GM23338 (cell line): Measurements from ENCODE around the gene ZBTB5. TPM values are rescaled to one million over a fixed set of nuclear protein-coding genes. Genes with fewer than 3 reads are reported as not detected.

Experiments used
- ATAC-seq: fragments of 200-7000 bp; cut with Tn5 transposase; 3 replicates; pipeline ENCODE4 v1.9.1; 2020
- DNase-seq: peaks from one replicate; pipeline ENCODE4 v3.0.0-alpha.2; 2015; ENCODE audit warnings: low spot score
- H2AFZ ChIP-seq: fragments of 200-600 bp; sonication (generic); 2 replicates; pipeline ENCODE4 v1.8.0; 2016; ENCODE audit warnings: antibody characterized with exemption, mild to moderate bottlenecking, moderate library complexity
- H3F3A ChIP-seq: fragments of 200-600 bp; sonication (generic); replicated peaks from 2 replicates; pipeline ENCODE4 v1.8.0; 2017; ENCODE audit warnings: antibody characterized with exemption, mixed run types, low read depth
- H3K27ac ChIP-seq: fragments of 200-600 bp; sonication (generic); 2 replicates; pipeline ENCODE4 v1.6.1; 2016; ENCODE audit warnings: low read depth
- H3K27me3 ChIP-seq: fragments of 200-600 bp; sonication (generic); 2 replicates; pipeline ENCODE4 v1.8.0; 2016; ENCODE audit warnings: mild to moderate bottlenecking, mixed run types, moderate library complexity; ENCODE audit not compliant: insufficient read depth
- H3K36me3 ChIP-seq: fragments of 200-600 bp; sonication (generic); 2 replicates; pipeline ENCODE4 v1.8.0; 2016; ENCODE audit warnings: mild to moderate bottlenecking; ENCODE audit not compliant: insufficient read depth
- H3K4me1 ChIP-seq: fragments of 200-600 bp; sonication (generic); 2 replicates; pipeline ENCODE4 v1.8.0; 2016; ENCODE audit warnings: mild to moderate bottlenecking, moderate library complexity; ENCODE audit not compliant: insufficient read depth
- H3K4me2 ChIP-seq: fragments of 200-600 bp; sonication (generic); 2 replicates; pipeline ENCODE4 v1.7.1; 2017; ENCODE audit warnings: mixed run types
- H3K4me3 ChIP-seq: fragments of 200-600 bp; sonication (generic); 2 replicates; pipeline ENCODE4 v1.6.1; 2016; ENCODE audit warnings: mixed run types
- H3K79me2 ChIP-seq: fragments of 200-600 bp; sonication (generic); replicated peaks from 2 replicates; pipeline ENCODE4 v1.8.0; 2017; ENCODE audit warnings: mild to moderate bottlenecking; ENCODE audit not compliant: insufficient read depth
- H3K9me2 ChIP-seq: fragments of 200-600 bp; sonication (generic); 2 replicates; pipeline ENCODE4 v1.8.0; 2017; ENCODE audit not compliant: insufficient read depth
- H4K20me1 ChIP-seq: fragments of 200-600 bp; sonication (generic); replicated peaks from 2 replicates; pipeline ENCODE4 v1.8.0; 2017; ENCODE audit warnings: mild to moderate bottlenecking; ENCODE audit not compliant: insufficient read depth
- H3K27ac Mint-ChIP-seq: 2 replicates; pipeline ENCODE4 v1.8.0; 2020; ENCODE audit warnings: inconsistent platforms, mild to moderate bottlenecking, moderate library complexity, mixed read lengths
- H3K27me3 Mint-ChIP-seq: 3 replicates; pipeline ENCODE4 v1.8.0; 2022; ENCODE audit warnings: low read depth, mild to moderate bottlenecking, moderate library complexity, mixed read lengths, inconsistent platforms; ENCODE audit not compliant: insufficient read depth, poor library complexity
- H3K36me3 Mint-ChIP-seq: 3 replicates; pipeline ENCODE4 v1.8.0; 2021; ENCODE audit warnings: low read depth, mild to moderate bottlenecking, inconsistent platforms, moderate library complexity, mixed read lengths
- H3K4me1 Mint-ChIP-seq: 3 replicates; pipeline ENCODE4 v1.8.0; 2020; ENCODE audit warnings: mild to moderate bottlenecking, inconsistent platforms, mixed read lengths
- H3K4me3 Mint-ChIP-seq: 3 replicates; pipeline ENCODE4 v1.8.0; 2021; ENCODE audit warnings: moderate library complexity, mild to moderate bottlenecking, inconsistent platforms, mixed read lengths
- H3K9me3 Mint-ChIP-seq: 3 replicates; pipeline ENCODE4 v1.8.0; 2020; ENCODE audit warnings: moderate library complexity, mild to moderate bottlenecking, inconsistent platforms, mixed read lengths
- CREB1 ChIP-seq: fragments of 250-450 bp; sonication (Bioruptor Pico); IDR thresholded peaks from 2 replicates; pipeline ENCODE4 v1.5.0; 2020; ENCODE audit warnings: low read depth, mild to moderate bottlenecking, moderate library complexity
- CTCF ChIP-seq, 2 experiments: fragments of 200-600 bp in 1 of 2; sonication (generic) in 1 of 2; conservative IDR thresholded peaks; 2 replicates each; pipeline versions ENCODE4 v1.5.1 to v1.6.1; 2016 to 2017; ENCODE audit warnings: antibody characterized with exemption in 2 of 2, low read depth in 2 of 2, mild to moderate bottlenecking in 2 of 2, moderate library complexity in 1 of 2
- ETS1 ChIP-seq: IDR thresholded peaks from 2 replicates; pipeline ENCODE4 v1.6.1; 2016; ENCODE audit warnings: antibody characterized with exemption
- EZH2 ChIP-seq: fragments of 200-600 bp; sonication (generic); IDR thresholded peaks from one replicate; pipeline ENCODE4 v1.8.0; 2017; ENCODE audit warnings: antibody characterized with exemption, mild to moderate bottlenecking, low read depth; ENCODE audit not compliant: unreplicated experiment
- EZH2phosphoT487 ChIP-seq: fragments of 200-600 bp; sonication (generic); IDR thresholded peaks from one replicate; pipeline ENCODE4 v1.8.1; 2018; ENCODE audit warnings: antibody characterized with exemption; ENCODE audit not compliant: unreplicated experiment
- JUNB ChIP-seq: IDR thresholded peaks from one replicate; pipeline ENCODE4 v1.6.1; 2016; ENCODE audit warnings: antibody characterized with exemption; ENCODE audit not compliant: unreplicated experiment
- NANOG ChIP-seq: IDR thresholded peaks from 2 replicates; pipeline ENCODE4 v1.6.1; 2016; ENCODE audit warnings: antibody characterized with exemption, borderline replicate concordance
- POLR2AphosphoS5 ChIP-seq: IDR thresholded peaks from 2 replicates; pipeline ENCODE4 v1.6.1; 2016; ENCODE audit warnings: antibody characterized with exemption, low read depth
- STAT1 ChIP-seq: IDR thresholded peaks from one replicate; pipeline ENCODE4 v1.6.1; 2016; ENCODE audit warnings: antibody characterized with exemption; ENCODE audit not compliant: unreplicated experiment
- ZNF114 ChIP-seq: fragments of 250-450 bp; sonication (Bioruptor Pico); IDR thresholded peaks from 2 replicates; pipeline ENCODE4 v1.5.0; 2020; ENCODE audit warnings: mild to moderate bottlenecking, moderate library complexity
- ZNF331 ChIP-seq: fragments of 250-450 bp; sonication (Bioruptor Pico); IDR thresholded peaks from 2 replicates; pipeline ENCODE4 v1.5.0; 2020; ENCODE audit warnings: low read depth, mild to moderate bottlenecking, moderate library complexity
- polyA plus RNA-seq: library from polyadenylated mRNA; unstranded; fragments of >200 nt; fragmentation: Nextera tagmentation; extraction: Ambion mirVana; gene quantifications from 2 replicates; pipeline ENCODE4 v1.2.1, GENCODE V29; 2016
- total RNA-seq: library from RNA; depleted of rRNA; stranded (reverse); fragments of >200 nt; shearing (Covaris generic); gene quantifications from 2 replicates; pipeline ENCODE4 v1.2.3, GENCODE V29; 2014

The ZBTB5 gene
- total and polyA plus RNA-seq, 2 experiments from 2014 or later = 2.8 to 19.5 TPM

- peak overlapping the region; percentile 93 for H3K4me3 Mint-ChIP-seq
- Histone ChIP-seq H3F3A (peaks cover 7% of the 10 kb centered on the region; the same call in 1 of the 2 replicates), H3K79me2 (peaks cover 15% of the 10 kb centered on the region), H2AFZ (no peak overlapping the region), H3K27me3 (no peaks in the 10 kb centered on the region), H3K4me3 (peak overlapping the region; percentile 92), H3K9me2 (no peaks in the 10 kb centered on the region), H3K27ac (no peak overlapping the region), H4K20me1 (peaks cover 4% of the 10 kb centered on the region; the same call in 1 of the 2 replicates), H3K36me3 (peaks cover 7% of the 10 kb centered on the region; the same call in 1 of the 2 replicates), H3K4me1 (peaks cover 8% of the 10 kb centered on the region), H3K4me2 (peak overlapping the region; percentile 87)
- ATAC-seq (no peak), DNase-seq (no peak)
- H3K4me1 Mint-ChIP-seq = peaks cover 19% of the 10 kb centered on the region; the same call in 2 of the 3 replicates
- no peak for TF ChIP-seq EZH2phosphoT487
- TF ChIP-seq ETS1 = no peak
- TF ChIP-seq CREB1 = no peak
- TF ChIP-seq NANOG = no peak
- no peak for TF ChIP-seq ZNF331 (CRISPR knock-in tag)
- TF ChIP-seq CTCF (conservative IDR thresholded peaks at IDR 0.05; ENCODE audit: low read depth in 2 of 2) = no peak
- no peak for TF ChIP-seq STAT1
- no peak for TF ChIP-seq EZH2
- TF ChIP-seq JUNB = no peak
- H3K36me3 Mint-ChIP-seq = peaks cover 33% of the 10 kb centered on the region
- peaks cover 13% of the 10 kb centered on the region for H3K27me3 Mint-ChIP-seq
- no peak overlapping the region for H3K27ac Mint-ChIP-seq
- no peaks in the 10 kb centered on the region for H3K9me3 Mint-ChIP-seq
Observed at GRCh38 chr9:37423508-37423907, 41.7 kb downstream of the ZBTB5 start.

GRCh38 chr9:37422289-37423104 lies 42.8 kb downstream of the ZBTB5 start, which contains the start of gene GRHPR:
TSS of gene GRHPR (plus strand) at chr9:37422696. CDS start at chr9:37422751, 55 bp downstream.
- peak within 1 kb of the TSS; percentile 84 for H2AFZ ChIP-seq

More at GRCh38 chr9:37422289-37423104, 42.8 kb downstream of the ZBTB5 start, which contains the start of gene GRHPR:
- peaks cover 11% of the 10 kb centered on the region for H3K27me3 Mint-ChIP-seq
- Histone ChIP-seq H3K4me3 (peak within 1 kb of the TSS; percentile 92), H3F3A (peaks cover 7% of the 10 kb centered on the region; the same call in 1 of the 2 replicates), H3K36me3 (peaks cover 7% of the 10 kb centered on the region; the same call in 1 of the 2 replicates), H3K4me2 (peak within 1 kb of the TSS; percentile 87), H3K27me3 (no peaks in the 10 kb centered on the region), H3K27ac (peak within 1 kb of the TSS; percentile 78; the same call in 1 of the 2 replicates), H4K20me1 (0 out of 2 replicates have a peak, but pooled peaks cover 4% of the 10 kb centered on the region), H3K79me2 (peaks cover 15% of the 10 kb centered on the region), H3K9me2 (no peaks in the 10 kb centered on the region), H3K4me1 (peaks cover 8% of the 10 kb centered on the region)
- H3K9me3 Mint-ChIP-seq = no peaks in the 10 kb centered on the region
- TF ChIP-seq CREB1 (peak; percentile 22; the same call in 1 of the 2 replicates), ETS1 (0 out of 2 replicates have a peak, but pooled peaks have one; percentile 22), POLR2AphosphoS5 (peak; percentile 98), ZNF114 (CRISPR knock-in tag) (no peak)
- H3K27ac Mint-ChIP-seq = peak within 1 kb of the TSS; percentile 85
- peak within 1 kb of the TSS; percentile 93 for H3K4me3 Mint-ChIP-seq
- peaks cover 19% of the 10 kb centered on the region; the same call in 2 of the 3 replicates for H3K4me1 Mint-ChIP-seq
- H3K36me3 Mint-ChIP-seq = peaks cover 23% of the 10 kb centered on the region
- DNase-seq = peak; percentile 88
- ATAC-seq = peak; percentile 91
